Lung (tissue), 12 donors: ENCODE data around the gene SEMA4F. TPM values are rescaled to one million over a fixed set of nuclear protein-coding genes. Genes with fewer than 3 reads are reported as not detected.

Source experiments
- ATAC-seq: fragments of 200-7000 bp; cut with Tn5 transposase; one replicate; pipeline ENCODE4 v1.9.1; 2020; ENCODE audit warnings: moderate number of reproducible peaks; ENCODE audit not compliant: insufficient read depth, low FRiP score
- DNase-seq, 3 donors: peaks; one replicate each; pipeline ENCODE4 v3.0.0-alpha.2; 2013 to 2017
- H3K27ac ChIP-seq, 2 donors: one replicate each; pipeline ENCODE4 v1.5.1; 2013; ENCODE audit warnings: mild to moderate bottlenecking in 2 of 2, moderate library complexity in 2 of 2, control low read depth in 1 of 2, inconsistent platforms in 1 of 2, low read depth in 1 of 2, low read length in 1 of 2
- H3K27me3 ChIP-seq, 3 donors: one replicate each; pipeline ENCODE4 v1.5.1; 2013; ENCODE audit warnings: low read length in 2 of 3; ENCODE audit not compliant: control insufficient read depth in 3 of 3, insufficient read depth in 3 of 3
- H3K36me3 ChIP-seq, 4 donors: one replicate each; pipeline ENCODE4 v1.5.1; 2013; ENCODE audit warnings: low read length in 4 of 4, mild to moderate bottlenecking in 1 of 4, moderate library complexity in 1 of 4; ENCODE audit not compliant: control insufficient read depth in 4 of 4, insufficient read depth in 4 of 4
- H3K4me1 ChIP-seq, 5 donors: one replicate each; pipeline ENCODE4 v1.5.1; 2013; ENCODE audit warnings: low read length in 5 of 5, mild to moderate bottlenecking in 2 of 5, moderate library complexity in 1 of 5; ENCODE audit not compliant: control insufficient read depth in 5 of 5, insufficient read depth in 5 of 5
- H3K4me3 ChIP-seq: one replicate; pipeline ENCODE4 v1.5.1; 2013; ENCODE audit warnings: mild to moderate bottlenecking, control low read depth, moderate library complexity
- H3K9ac ChIP-seq, 2 donors: one replicate each; pipeline ENCODE4 v1.5.1; 2013; ENCODE audit warnings: low read length in 2 of 2, control low read depth in 1 of 2; ENCODE audit not compliant: insufficient read depth in 1 of 2
- H3K9me3 ChIP-seq, 4 donors: one replicate each; pipeline ENCODE4 v1.5.1; 2013; ENCODE audit warnings: low read length in 3 of 4, mild to moderate bottlenecking in 1 of 4, moderate library complexity in 1 of 4; ENCODE audit not compliant: control insufficient read depth in 4 of 4, insufficient read depth in 3 of 4
- CTCF ChIP-seq: IDR thresholded peaks from 2 replicates; pipeline ENCODE4 v1.5.1; 2012; ENCODE audit warnings: mild to moderate bottlenecking; ENCODE audit errors: control extremely low read depth, extremely low read depth
- WGBS, 2 donors: extraction: QIAGEN DNeasy Blood & Tissue Kit; methylation state at CpG; one replicate each; pipeline ENCODE4 v1.1.7; 2013; 5-methylcytosine and 5-hydroxymethylcytosine counted together
- polyA plus RNA-seq, 2 donors: library from polyadenylated mRNA; stranded (reverse); fragments of 200-250 nt; gene quantifications; one replicate each; pipeline ENCODE4 v1.2.1, GENCODE V29; 2013
- total RNA-seq, 2 donors: library from RNA; depleted of rRNA in 1 of 2; stranded (reverse); fragments of >200 nt in 1 of 2; gene quantifications; one replicate each; pipeline ENCODE4 v1.2.1, GENCODE V29; 2014 to 2021
- donor health status: control.
- donor health status: control.
- donor health status: Bipolar disorder and iron deficiency.
- donor health status: healthy.
- donor health status: DM: yes; HTN: yes; CAD: no.

Gene SEMA4F
- total and polyA plus RNA-seq, 4 donors, result 3.0 to 9.6 (median 4.2) TPM

DNA sequence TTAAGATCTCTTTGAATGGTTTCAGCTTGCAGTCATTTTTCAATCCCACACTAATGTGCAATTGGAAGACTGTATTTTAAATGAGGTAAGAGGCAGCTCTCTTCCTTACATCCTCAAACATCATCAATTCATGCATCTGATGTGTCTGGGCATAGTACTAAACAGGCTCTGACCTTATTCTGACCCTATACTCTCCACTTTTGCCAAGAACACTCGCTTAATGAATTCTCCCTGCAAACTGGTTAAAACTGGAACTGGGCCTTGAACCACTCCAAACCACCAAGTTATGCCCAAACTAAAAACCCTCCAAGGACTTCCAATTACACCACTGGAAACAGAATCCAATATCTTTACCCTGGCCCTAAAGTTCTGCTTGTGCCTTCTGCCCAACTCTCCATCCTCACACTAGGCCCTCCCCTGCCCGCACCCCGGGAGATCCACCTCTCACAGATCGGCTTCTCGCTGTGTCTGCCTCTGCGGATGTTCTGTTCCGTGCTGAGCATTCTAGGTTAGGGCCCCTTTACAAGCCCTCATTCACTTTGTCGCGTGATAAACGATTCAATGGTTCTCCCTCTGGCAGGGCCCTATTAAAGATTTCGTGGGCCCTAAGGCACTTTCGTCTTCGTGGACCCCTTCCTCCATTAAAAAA, 7.1 kb upstream of the SEMA4F start:
- 95 to 97% methylated on average over 13 of the region's 13 CpGs for WGBS, 2 donors

DNA sequence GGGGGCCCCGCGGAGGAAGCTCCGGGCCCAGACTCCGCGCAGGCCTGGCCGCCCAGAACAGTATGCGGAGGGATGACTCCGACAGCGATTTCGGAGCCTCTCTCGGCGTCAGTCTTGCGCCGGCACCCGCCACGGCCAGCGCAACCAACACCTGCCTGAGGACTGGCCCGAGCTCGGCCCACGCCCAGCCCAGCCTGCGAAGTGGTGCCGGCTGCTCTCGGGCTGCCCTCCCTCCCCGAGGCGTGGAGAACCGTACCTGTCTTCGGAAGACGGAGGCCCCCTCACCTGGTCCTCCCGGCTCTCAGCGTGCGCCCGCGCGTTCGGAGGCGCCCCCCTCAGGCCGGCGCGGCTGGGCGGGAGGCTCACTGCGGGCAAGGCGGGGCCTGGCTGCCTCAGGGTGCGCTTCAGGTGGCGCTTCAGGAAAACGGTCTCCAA, 6.0 kb upstream of the SEMA4F start, which contains the start of gene M1AP:
Gene M1AP, minus strand, starts transcription at position 322 of the 435 bp plus-strand sequence. CDS start 8,055 bp downstream, outside the sequence.
- DNase-seq (peak in 2 of 3 donors; percentile 7 to 18), ATAC-seq (no peak)
- Histone ChIP-seq H3K36me3 (no peaks in the 10 kb centered on the region), H3K9me3 (peaks cover 0 to 5% (median 0%) of the 10 kb centered on the region in 4 donors), H3K27ac (no peak within 1 kb of the TSS), H3K9ac (no peak within 1 kb of the TSS), H3K4me3 (no peak within 1 kb of the TSS), H3K4me1 (peaks cover 0 to 11% (median 0%) of the 10 kb centered on the region in 5 donors), H3K27me3 (peaks cover 0 to 8% (median 6%) of the 10 kb centered on the region in 3 donors)
- WGBS, 2 donors, result 10 to 27% methylated on average over 39 to 45 of the region's 45 CpGs
- no peak for TF ChIP-seq CTCF

More for the DNA sequence above, 7.1 kb upstream of the SEMA4F start:
- ATAC-seq, result no peak
- DNase-seq, result peak in 2 of 3 donors; percentile 47 to 61
- Histone ChIP-seq H3K9me3 (peaks cover 0 to 5% (median 0%) of the 10 kb centered on the region in 4 donors), H3K4me3 (no peak overlapping the region), H3K4me1 (peaks cover 0 to 11% (median 0%) of the 10 kb centered on the region in 5 donors), H3K27ac (no peak overlapping the region), H3K27me3 (peaks cover 0 to 8% (median 6%) of the 10 kb centered on the region in 3 donors), H3K36me3 (no peaks in the 10 kb centered on the region), H3K9ac (no peak overlapping the region)
- TF ChIP-seq CTCF, result no peak

DNA sequence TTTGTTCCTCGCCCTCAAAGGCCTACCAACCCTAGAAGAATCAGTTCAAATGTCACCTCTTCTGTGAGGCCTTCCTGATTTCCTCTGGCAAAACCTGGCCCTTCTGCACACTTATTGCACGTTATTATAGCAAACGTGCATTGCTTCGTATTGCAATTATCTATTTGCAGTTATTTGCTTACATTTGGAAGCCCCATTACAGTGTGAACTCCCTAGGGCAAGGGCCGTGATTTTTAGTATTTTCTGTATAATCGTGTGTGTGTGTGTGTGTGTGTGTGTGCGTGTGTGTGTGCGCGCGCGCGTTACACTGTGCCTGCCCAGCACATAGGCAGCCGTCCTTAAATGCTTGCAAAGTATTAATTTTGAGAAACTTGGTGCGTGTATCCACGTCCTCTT, 460 bp upstream of the SEMA4F start:
- H3K27me3 ChIP-seq, result peaks cover 0 to 14% (median 5%) of the 10 kb centered on the region in 3 donors
- H3K9ac ChIP-seq, result no peak overlapping the region
- H3K36me3 ChIP-seq, result no peaks in the 10 kb centered on the region
- peaks cover 0 to 11% (median 2%) of the 10 kb centered on the region in 5 donors for H3K4me1 ChIP-seq
- ATAC-seq (no peak), DNase-seq (no peak)
- no peak for TF ChIP-seq CTCF
- no peak overlapping the region for H3K27ac ChIP-seq
- WGBS, 2 donors, result 11 to 12% methylated on average over 15 of the region's 15 CpGs
- H3K4me3 ChIP-seq, result peak overlapping the region; percentile 14
- no peaks in the 10 kb centered on the region for H3K9me3 ChIP-seq
